Measurements from ENCODE around the gene AK9. TPM values are rescaled to one million over a fixed set of nuclear protein-coding genes. Genes with fewer than 3 reads are reported as not detected.

Gene AK9
- total RNA-seq, 1 experiment from 2014 or later = 2.3 TPM

DNA sequence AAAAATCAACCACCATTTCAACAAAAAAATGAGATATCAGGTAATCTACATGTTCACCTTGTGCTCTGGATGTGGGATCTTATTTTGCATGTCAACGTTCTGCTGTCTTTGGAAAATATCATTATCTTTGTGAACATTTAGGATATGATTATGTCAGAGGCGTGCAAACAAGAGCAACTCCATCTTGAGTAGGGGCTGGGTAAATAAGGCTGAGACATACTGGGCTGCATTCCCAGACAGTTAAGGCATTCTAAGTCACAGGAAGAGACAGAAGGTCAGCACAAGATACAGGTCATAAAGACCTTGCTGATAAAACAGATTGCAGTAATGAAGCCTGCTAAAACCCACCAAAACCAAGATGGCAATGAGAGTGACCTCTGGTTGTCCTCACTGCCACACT, 179.2 kb downstream of the AK9 start:
- no peaks in the 10 kb centered on the region for H3K9me3 ChIP-seq (ENCODE audit: control insufficient read depth, insufficient read depth, low read depth, low read length)
- no TSS peak for BruUV-seq (replicated peaks)
- intact Hi-C loops (cut with micrococcal nuclease; ENCODE audit: unreplicated experiment) (no loop called here), in situ Hi-C loops (cut with HindIII; ENCODE audit: low pct_unique_long_range_greater_than_20kb, low sequenced_read_pairs) (no loop called here)
- no peak overlapping the region for H3K4me3 ChIP-seq (ENCODE audit: low read depth in 2 of 2, low read length in 2 of 2)
- H3K27me3 ChIP-seq (ENCODE audit: control insufficient read depth, insufficient read depth, low read length) = peaks cover 5% of the 10 kb centered on the region
- TF ChIP-seq TCF7L2 (IDR thresholded peaks at IDR 0.05; ENCODE audit: low read depth, low read length) (no peak), POLR2AphosphoS5 (IDR thresholded peaks at IDR 0.05; ENCODE audit: low read depth, low read length) (no peak)
- H3K27ac ChIP-seq (ENCODE audit: low read length) = no peak overlapping the region
- ATAC-seq = no peak
- DNase-seq (ENCODE audit: low read depth, low spot score) = no peak
- ChIA-PET POLR2A (no interaction called here), CTCF (no interaction called here)
- H3K4me1 ChIP-seq (ENCODE audit: control insufficient read depth, insufficient read depth, low read length) = peaks cover 8% of the 10 kb centered on the region
- H3K36me3 ChIP-seq (ENCODE audit: control insufficient read depth, insufficient read depth, low read length) = no peaks in the 10 kb centered on the region

DNA sequence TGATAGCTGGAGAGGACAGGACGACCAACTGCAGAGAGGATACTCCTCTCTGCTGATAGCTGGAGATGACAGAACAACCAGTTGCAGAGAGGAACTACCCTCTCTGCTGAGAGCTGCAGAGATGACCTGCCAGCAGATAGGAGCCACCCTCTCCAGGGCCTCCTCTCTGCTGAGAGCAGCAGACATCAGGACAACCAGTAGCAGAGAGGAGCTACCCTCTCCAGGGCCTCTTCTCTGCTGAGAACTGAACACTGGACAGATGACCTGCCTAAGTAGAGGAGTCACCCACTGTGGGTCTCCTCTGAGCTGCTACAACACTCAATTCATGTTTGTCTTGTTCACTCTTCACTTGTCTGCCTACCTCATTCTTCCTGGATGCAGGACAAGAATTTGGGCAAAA, 180.6 kb downstream of the AK9 start:
- in situ Hi-C loops (cut with HindIII; ENCODE audit: low pct_unique_long_range_greater_than_20kb, low sequenced_read_pairs) = no loop called here
- no peak for DNase-seq (ENCODE audit: low read depth, low spot score)
- POLR2A ChIA-PET = no interaction called here
- intact Hi-C loops (cut with micrococcal nuclease; ENCODE audit: unreplicated experiment) = no loop called here
- CTCF ChIA-PET = no interaction called here
- no peak overlapping the region for H3K4me3 ChIP-seq (ENCODE audit: low read depth in 2 of 2, low read length in 2 of 2)
- no peak for ATAC-seq
- no TSS peak for BruUV-seq (replicated peaks)
- peaks cover 8% of the 10 kb centered on the region for H3K4me1 ChIP-seq (ENCODE audit: control insufficient read depth, insufficient read depth, low read length)
- H3K27me3 ChIP-seq (ENCODE audit: control insufficient read depth, insufficient read depth, low read length) = peaks cover 16% of the 10 kb centered on the region
- H3K27ac ChIP-seq (ENCODE audit: low read length) = no peak overlapping the region
- H3K9me3 ChIP-seq (ENCODE audit: control insufficient read depth, insufficient read depth, low read depth, low read length) = no peaks in the 10 kb centered on the region
- TF ChIP-seq, protein P1, sequence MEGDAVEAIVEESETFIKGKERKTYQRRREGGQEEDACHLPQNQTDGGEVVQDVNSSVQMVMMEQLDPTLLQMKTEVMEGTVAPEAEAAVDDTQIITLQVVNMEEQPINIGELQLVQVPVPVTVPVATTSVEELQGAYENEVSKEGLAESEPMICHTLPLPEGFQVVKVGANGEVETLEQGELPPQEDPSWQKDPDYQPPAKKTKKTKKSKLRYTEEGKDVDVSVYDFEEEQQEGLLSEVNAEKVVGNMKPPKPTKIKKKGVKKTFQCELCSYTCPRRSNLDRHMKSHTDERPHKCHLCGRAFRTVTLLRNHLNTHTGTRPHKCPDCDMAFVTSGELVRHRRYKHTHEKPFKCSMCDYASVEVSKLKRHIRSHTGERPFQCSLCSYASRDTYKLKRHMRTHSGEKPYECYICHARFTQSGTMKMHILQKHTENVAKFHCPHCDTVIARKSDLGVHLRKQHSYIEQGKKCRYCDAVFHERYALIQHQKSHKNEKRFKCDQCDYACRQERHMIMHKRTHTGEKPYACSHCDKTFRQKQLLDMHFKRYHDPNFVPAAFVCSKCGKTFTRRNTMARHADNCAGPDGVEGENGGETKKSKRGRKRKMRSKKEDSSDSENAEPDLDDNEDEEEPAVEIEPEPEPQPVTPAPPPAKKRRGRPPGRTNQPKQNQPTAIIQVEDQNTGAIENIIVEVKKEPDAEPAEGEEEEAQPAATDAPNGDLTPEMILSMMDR (IDR thresholded peaks at IDR 0.05) = no peak
- no peak for TF ChIP-seq POLR2AphosphoS5 (IDR thresholded peaks at IDR 0.05; ENCODE audit: low read depth, low read length)
- TF ChIP-seq SIN3A (IDR thresholded peaks at IDR 0.05; ENCODE audit: borderline replicate concordance, insufficient read depth, low read depth, low read length) = no peak
- TF ChIP-seq, protein P2, sequence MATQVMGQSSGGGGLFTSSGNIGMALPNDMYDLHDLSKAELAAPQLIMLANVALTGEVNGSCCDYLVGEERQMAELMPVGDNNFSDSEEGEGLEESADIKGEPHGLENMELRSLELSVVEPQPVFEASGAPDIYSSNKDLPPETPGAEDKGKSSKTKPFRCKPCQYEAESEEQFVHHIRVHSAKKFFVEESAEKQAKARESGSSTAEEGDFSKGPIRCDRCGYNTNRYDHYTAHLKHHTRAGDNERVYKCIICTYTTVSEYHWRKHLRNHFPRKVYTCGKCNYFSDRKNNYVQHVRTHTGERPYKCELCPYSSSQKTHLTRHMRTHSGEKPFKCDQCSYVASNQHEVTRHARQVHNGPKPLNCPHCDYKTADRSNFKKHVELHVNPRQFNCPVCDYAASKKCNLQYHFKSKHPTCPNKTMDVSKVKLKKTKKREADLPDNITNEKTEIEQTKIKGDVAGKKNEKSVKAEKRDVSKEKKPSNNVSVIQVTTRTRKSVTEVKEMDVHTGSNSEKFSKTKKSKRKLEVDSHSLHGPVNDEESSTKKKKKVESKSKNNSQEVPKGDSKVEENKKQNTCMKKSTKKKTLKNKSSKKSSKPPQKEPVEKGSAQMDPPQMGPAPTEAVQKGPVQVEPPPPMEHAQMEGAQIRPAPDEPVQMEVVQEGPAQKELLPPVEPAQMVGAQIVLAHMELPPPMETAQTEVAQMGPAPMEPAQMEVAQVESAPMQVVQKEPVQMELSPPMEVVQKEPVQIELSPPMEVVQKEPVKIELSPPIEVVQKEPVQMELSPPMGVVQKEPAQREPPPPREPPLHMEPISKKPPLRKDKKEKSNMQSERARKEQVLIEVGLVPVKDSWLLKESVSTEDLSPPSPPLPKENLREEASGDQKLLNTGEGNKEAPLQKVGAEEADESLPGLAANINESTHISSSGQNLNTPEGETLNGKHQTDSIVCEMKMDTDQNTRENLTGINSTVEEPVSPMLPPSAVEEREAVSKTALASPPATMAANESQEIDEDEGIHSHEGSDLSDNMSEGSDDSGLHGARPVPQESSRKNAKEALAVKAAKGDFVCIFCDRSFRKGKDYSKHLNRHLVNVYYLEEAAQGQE (IDR thresholded peaks at IDR 0.05; ENCODE audit: insufficient read depth in 1 of 2, low read depth in 2 of 2, low read length in 1 of 2) = no peak
- TF ChIP-seq TCF7L2 (IDR thresholded peaks at IDR 0.05; ENCODE audit: low read depth, low read length) = no peak
- no peaks in the 10 kb centered on the region for H3K36me3 ChIP-seq (ENCODE audit: control insufficient read depth, insufficient read depth, low read length)

DNA sequence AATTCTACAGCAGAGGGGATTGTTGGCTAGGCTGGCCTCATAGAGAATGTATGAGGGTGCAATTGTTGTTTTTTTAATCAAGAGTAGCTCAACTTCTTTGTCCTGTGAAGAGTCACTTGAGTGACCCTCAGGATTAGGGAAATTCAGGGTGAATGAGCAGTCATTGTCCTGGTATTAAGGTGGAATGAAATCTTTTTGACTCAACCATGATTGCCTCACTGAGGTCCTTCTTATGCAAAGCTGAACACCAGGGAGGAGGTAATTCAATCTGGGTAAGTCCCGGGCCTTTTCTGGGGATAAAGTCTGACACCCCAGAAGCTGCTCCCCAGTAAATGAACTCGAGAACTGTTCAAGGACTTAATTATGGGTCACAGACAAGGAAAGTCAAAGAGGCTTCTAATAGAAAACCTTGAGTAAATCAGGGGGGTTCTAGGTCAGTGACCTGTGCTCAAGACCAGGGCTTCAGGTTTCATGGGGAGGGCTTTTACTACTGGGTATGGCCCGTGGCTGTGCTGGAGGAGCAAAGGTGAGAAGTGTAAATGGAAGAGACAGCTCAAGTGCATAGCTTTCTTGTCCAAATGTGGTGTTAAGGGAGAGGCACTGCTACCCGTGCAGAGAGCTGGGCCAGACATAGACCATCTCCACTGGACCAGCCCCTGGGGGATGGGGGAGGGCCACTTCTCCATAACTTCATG, 182.7 kb downstream of the AK9 start:
- Histone ChIP-seq H3K27me3 (ENCODE audit: control insufficient read depth, insufficient read depth, low read length) (peaks cover 23% of the 10 kb centered on the region), H3K9me3 (ENCODE audit: control insufficient read depth, insufficient read depth, low read depth, low read length) (no peaks in the 10 kb centered on the region), H3K4me3 (ENCODE audit: low read depth in 2 of 2, low read length in 2 of 2) (no peak overlapping the region), H3K36me3 (ENCODE audit: control insufficient read depth, insufficient read depth, low read length) (no peaks in the 10 kb centered on the region), H3K4me1 (ENCODE audit: control insufficient read depth, insufficient read depth, low read length) (no peaks in the 10 kb centered on the region; the same call in 1 of the 2 replicates), H3K27ac (ENCODE audit: low read length) (no peak overlapping the region)
- intact Hi-C loops (cut with micrococcal nuclease; ENCODE audit: unreplicated experiment) = no loop called here
- ChIA-PET POLR2A (no interaction called here), CTCF (no interaction called here)
- no peak for DNase-seq (ENCODE audit: low read depth, low spot score)
- in situ Hi-C loops (cut with HindIII; ENCODE audit: low pct_unique_long_range_greater_than_20kb, low sequenced_read_pairs) = no loop called here
- no peak for ATAC-seq
- TF ChIP-seq, protein P2 (IDR thresholded peaks at IDR 0.05; ENCODE audit: insufficient read depth in 1 of 2, low read depth in 2 of 2, low read length in 1 of 2) = no peak
- TF ChIP-seq, protein P1 (IDR thresholded peaks at IDR 0.05) = peak; percentile 2; the same call in 1 of the 2 replicates
- BruUV-seq (replicated peaks) = no TSS peak
